ENCODE results near the gene FABP2. TPM values are rescaled to one million over a fixed set of nuclear protein-coding genes. Genes with fewer than 3 reads are reported as not detected.

The FABP2 gene
- total and polyA plus RNA-seq, 2 of the 8 experiments (the other 6 are each of a cell fraction or from before 2014, with no cell fraction given): not detected

- Histone ChIP-seq H3K36me3 (ENCODE audit: control insufficient read depth in 2 of 4, insufficient read depth in 4 of 4, low read length in 3 of 4) (no peaks in the 10 kb centered on the region; a peak in 1 of 8 replicates), H3K9me3 (ENCODE audit: insufficient read depth in 2 of 2, low read depth in 1 of 2, low read length in 1 of 2) (no peaks in the 10 kb centered on the region), H2AFZ (ENCODE audit: low read length) (no peak overlapping the region), H2BK15ac (ENCODE audit: low read length) (no peak overlapping the region), H3K23me2 (ENCODE audit: low read depth, low read length) (no peaks in the 10 kb centered on the region), H3K79me1 (ENCODE audit: low read depth, low read length) (no peaks in the 10 kb centered on the region), H4K20me1 (replicated peaks in 1 of 2; ENCODE audit: control insufficient read depth in 1 of 2, insufficient read depth in 2 of 2, low read length in 2 of 2) (no peaks in the 10 kb centered on the region), H2BK5ac (ENCODE audit: low read depth, low read length) (no peak overlapping the region), H3K9ac (replicated peaks in 1 of 4; ENCODE audit: extremely low read depth in 1 of 4, low read depth in 3 of 4, low read length in 3 of 4) (no peak overlapping the region), H2AK5ac (ENCODE audit: low read depth, low read length) (no peak overlapping the region), H3K27ac (ENCODE audit: low read depth, low read length) (no peak overlapping the region), H3K56ac (replicated peaks; ENCODE audit: insufficient read length, low read depth, low read length) (no peak overlapping the region), H2BK120ac (replicated peaks; ENCODE audit: low read depth, low read length) (no peak overlapping the region), H3K4ac (replicated peaks; ENCODE audit: insufficient read length, low read depth, low read length) (no peak overlapping the region), H4K8ac (ENCODE audit: extremely low read depth, insufficient read depth, low read length) (no peak overlapping the region), H3K14ac (ENCODE audit: insufficient read length) (no peak overlapping the region), H3K79me2 (ENCODE audit: control insufficient read depth in 1 of 2, insufficient read depth in 2 of 2, low read length in 2 of 2) (no peaks in the 10 kb centered on the region), H3K23ac (ENCODE audit: insufficient read length) (no peak overlapping the region), H2BK12ac (ENCODE audit: low read depth, low read length) (no peak overlapping the region), H4K91ac (replicated peaks; ENCODE audit: insufficient read length, low read length) (no peak overlapping the region), H3K4me3 (ENCODE audit: extremely low read depth in 1 of 4, insufficient read depth in 2 of 4, low read depth in 3 of 4, low read length in 4 of 4) (no peak overlapping the region), H3K18ac (ENCODE audit: extremely low read depth, low read length) (no peak overlapping the region), H3K27me3 (replicated peaks in 1 of 4; ENCODE audit: control insufficient read depth in 3 of 4, extremely low read depth in 1 of 4, insufficient read depth in 3 of 4, low read length in 3 of 4) (no peaks in the 10 kb centered on the region), H2BK20ac (ENCODE audit: low read length) (no peak overlapping the region), H3K4me1 (replicated peaks in 1 of 4; ENCODE audit: control insufficient read depth in 3 of 4, insufficient read depth in 4 of 4, low read length in 3 of 4) (peaks cover 0 to 2% (median 0%) of the 10 kb centered on the region in 4 experiments; a peak in 1 of 7 replicates), H3K4me2 (ENCODE audit: insufficient read depth in 1 of 2, low read depth in 2 of 2, low read length in 2 of 2) (no peak overlapping the region), H4K5ac (ENCODE audit: insufficient read length, low read depth, low read length) (no peak overlapping the region)
- ChIA-PET CTCF (ENCODE audit: partially characterized antibody) (interaction anchor here (1.6 kb wide), 1 partner anchor 10 kb away, joined by 3 read pairs; no protein-coding TSS in a partner anchor), POLR2A (ENCODE audit: partially characterized antibody) (no interaction called here)
- DNase-seq (ENCODE audit: low read depth in 1 of 2, low spot score in 2 of 2) (no peak), FAIRE-seq (peak; percentile 57)
- TF ChIP-seq MAFK (IDR thresholded peaks at IDR 0.05; ENCODE audit: low read depth, low read length) (0 out of 2 replicates have a peak, but pooled peaks have one; percentile 20), CHD1 (IDR thresholded peaks at IDR 0.05; ENCODE audit: low read depth, low read length) (no peak)
- 80% methylated on average over 4 of the region's 4 CpGs; no CpG with 5 or more reads in 1 of the 2 experiments for WGBS, 2 experiments (ENCODE audit: extremely low coverage in 1 of 2, insufficient coverage in 1 of 2, insufficient read length in 1 of 2, insufficient replicate concordance in 2 of 2, low coverage in 1 of 2, low lambda C conversion rate in 2 of 2, missing lambda C conversion rate in 1 of 2)
Observed at GRCh38 chr4:119284876-119285780, 36.8 kb downstream of the FABP2 start.

Measured in H1 (cell line).